NCI-H226 (cell line): ENCODE data around the gene SSNA1.
A peak's percentile ranks its signal among the peaks of the same experiment; 100 is the strongest.

Source experiments
- DNase-seq: peaks from one replicate; pipeline ENCODE4 v3.0.0-alpha.2; 2015

Gene SSNA1

DNA sequence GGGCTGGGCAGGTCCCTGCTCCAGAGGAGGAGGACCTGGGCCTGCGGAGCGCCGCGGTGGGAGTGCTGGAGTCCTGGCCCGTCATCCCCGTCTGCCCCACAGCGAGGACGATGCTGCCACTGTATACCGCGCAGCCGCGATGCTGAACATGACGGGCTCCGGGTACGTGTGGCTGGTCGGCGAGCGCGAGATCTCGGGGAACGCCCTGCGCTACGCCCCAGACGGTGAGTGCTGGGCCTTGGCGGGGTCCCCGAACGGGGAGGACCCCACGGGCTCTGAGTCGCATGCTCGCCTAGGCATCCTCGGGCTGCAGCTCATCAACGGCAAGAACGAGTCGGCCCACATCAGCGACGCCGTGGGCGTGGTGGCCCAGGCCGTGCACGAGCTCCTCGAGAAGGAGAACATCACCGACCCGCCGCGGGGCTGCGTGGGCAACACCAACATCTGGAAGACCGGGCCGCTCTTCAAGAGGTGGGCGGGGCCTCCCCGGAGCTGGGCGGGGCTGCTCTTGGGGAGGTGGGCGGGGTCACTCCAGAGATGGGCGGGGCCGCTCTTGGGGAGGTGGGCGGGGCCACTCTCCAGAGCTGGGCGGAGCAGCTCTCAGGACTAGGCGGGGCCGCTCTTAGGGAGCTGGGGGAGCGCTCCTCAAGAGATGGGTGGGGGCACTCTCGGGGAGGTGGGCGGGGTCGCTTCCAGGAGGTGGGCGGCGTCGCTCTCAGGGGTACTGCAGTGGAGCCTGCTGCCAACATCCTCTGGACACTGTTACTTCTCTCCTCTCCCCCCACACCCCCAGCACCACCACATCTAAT, 31.7 kb upstream of the SSNA1 start:
- no peak for DNase-seq

DNA sequence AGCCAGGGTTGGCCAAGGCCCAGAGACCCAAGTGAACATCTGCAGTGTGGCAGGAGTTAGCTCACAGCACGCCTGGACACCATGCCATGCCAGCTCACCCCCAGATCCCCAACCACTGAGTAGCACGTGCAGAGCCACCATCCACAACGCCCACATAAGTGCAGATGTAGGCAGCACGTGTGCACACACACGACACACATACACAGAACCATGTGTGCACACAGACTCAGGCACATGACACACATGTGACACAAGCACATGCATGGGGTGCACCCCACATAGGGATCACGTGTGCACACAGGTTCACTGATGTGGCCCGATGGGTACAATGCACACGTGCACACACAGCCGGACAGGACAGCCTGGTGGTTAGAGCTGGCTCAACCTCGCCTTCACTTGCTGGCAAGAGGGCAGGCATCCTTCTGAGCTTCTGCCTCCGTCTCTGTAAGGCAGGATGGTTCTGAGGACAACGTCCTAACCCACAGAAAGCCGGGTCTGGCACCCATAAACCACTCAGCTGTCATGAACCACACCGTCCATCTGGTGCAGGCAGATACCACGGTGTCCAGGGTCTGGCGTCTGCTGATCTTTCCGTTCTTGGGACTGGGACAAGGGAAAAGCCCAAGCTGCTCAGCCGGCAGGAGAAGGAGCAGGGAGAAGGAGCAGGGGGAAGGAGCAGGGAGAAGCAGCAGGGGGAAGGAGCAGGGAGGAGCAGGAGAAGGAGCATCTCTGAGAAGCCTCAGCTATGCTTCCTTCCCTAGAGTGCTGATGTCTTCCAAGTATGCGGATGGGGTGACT, 30.7 kb upstream of the SSNA1 start:
- no peak for DNase-seq

DNA sequence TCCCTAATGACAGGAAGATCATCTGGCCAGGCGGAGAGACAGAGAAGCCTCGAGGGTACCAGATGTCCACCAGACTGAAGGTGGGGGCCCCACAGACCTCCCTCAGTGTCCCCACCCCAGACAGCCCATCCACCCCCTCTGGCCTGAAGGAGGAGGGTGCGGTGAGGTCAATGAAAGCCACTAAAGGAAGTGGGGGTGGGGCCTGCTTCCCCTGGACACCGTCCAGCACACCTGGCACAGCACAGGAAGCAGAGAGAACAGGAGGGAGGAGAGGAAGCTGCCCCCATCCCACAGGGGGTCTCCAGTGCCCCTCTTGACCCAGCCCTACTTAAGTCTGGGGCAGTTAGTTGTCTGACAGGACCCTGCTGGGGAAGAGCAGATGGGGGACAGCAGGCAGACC, 29.9 kb upstream of the SSNA1 start:
- no peak for DNase-seq

DNA sequence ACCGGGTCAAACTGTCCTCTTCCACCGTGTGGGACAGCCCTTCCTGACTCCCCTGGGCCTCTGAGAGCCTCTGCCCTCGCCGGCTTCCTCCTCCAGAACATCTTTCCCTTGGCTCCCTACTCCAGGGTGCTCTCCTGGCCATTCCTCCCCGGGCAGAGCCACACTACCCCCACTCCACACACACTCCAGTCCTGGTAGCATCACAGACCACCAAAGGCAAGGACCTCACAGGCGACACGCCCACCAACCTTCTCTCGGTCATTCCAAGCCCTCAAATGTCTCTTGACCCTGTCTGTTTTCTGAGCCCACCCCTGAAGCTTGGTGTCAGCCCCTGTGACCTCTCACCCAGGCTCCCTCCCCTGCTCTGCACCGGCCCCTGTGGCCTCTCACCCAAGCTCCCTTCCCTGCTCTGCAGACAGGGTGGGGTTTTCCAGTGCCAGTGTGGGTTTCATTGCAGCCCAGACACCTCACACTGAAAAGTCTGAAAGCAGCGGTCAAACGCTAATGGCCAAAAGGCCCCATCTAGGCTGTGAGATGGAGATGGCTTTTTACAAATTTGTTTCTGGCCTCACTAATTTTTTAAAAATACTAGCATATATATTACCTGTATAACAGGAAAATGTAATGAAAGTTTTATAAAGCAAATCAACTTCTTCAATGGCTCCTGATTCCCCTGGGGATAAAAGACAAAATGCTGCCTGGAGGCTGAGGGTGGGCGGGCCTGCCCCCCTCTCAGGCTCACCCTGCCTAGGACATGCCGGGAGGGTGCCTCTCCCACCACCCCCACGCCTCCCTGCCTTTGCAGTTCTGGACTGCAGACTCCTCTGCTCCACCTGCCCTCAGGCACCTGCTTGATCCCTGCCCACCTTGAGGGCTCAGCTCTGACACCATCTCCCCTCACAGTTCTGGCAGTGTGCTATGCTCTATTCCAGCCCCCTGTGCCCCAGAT, 29.1 kb upstream of the SSNA1 start:
- no peak for DNase-seq

GRCh38 chr9:137160054-137160425, 28.4 kb upstream of the SSNA1 start:
- DNase-seq, result no peak

DNA sequence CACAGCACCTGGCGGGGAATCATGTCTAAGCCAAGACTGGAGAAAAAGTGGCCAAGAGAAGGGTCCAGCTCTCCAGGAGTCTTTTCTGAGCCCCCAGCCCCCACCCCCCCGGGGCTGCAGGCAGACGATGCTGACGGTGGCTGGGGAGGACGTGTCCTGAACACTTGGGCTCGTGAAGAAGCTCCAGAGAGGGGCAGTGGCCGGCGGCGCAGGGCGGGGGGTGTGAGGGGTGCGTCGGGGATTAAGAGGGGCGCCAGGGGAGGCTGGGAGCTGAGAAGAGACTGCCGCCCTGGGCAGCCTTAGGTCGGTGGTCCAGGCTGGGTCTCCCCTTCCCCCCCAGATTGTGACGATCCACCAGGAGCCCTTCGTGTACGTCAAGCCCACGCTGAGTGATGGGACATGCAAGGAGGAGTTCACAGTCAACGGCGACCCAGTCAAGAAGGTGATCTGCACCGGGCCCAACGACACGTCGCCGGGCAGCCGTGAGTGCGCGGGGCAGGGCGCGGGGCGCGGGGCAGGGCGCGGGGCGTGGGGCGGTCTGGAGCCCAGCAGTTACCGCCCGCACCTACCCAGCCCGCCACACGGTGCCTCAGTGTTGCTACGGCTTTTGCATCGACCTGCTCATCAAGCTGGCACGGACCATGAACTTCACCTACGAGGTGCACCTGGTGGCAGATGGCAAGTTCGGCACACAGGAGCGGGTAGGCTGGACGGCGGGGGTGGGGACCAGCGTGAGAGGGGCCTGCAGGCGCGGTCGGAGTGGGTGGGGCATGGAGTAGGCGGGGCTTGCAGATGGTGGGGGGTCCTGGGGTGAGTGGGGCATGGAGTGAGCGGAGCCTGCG, 27.5 kb upstream of the SSNA1 start:
- DNase-seq, result no peak

DNA sequence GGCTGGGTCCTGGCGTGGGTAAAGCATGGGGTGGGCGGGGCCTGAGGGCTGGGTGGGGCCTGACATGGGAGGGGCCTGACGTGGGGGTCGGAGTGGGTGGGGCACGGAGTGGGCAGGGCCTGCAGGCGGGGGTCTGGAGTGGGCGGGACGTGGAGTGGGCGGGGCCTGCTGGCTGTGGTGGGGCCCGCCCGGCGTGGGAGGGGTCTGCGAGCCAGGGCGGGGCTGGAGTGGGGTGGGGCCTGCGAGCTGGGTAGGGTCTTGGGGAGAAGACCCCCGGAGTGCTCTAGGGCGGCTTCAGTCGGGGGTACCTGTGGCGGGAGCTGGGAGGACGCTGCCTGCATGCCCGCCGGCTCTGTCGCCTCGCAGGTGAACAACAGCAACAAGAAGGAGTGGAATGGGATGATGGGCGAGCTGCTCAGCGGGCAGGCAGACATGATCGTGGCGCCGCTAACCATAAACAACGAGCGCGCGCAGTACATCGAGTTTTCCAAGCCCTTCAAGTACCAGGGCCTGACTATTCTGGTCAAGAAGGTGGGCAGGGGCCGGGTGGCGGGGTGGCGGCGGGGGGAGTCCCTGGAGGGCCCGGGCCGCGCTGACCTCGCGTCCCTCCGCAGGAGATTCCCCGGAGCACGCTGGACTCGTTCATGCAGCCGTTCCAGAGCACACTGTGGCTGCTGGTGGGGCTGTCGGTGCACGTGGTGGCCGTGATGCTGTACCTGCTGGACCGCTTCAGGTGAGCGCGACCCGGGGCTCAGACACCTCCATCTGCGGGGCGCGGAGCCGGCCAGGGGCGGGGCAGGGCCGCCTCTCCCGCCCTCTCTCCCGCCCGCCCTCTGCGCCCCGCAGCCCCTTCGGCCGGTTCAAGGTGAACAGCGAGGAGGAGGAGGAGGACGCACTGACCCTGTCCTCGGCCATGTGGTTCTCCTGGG, 26.7 kb upstream of the SSNA1 start:
- no peak for DNase-seq

DNA sequence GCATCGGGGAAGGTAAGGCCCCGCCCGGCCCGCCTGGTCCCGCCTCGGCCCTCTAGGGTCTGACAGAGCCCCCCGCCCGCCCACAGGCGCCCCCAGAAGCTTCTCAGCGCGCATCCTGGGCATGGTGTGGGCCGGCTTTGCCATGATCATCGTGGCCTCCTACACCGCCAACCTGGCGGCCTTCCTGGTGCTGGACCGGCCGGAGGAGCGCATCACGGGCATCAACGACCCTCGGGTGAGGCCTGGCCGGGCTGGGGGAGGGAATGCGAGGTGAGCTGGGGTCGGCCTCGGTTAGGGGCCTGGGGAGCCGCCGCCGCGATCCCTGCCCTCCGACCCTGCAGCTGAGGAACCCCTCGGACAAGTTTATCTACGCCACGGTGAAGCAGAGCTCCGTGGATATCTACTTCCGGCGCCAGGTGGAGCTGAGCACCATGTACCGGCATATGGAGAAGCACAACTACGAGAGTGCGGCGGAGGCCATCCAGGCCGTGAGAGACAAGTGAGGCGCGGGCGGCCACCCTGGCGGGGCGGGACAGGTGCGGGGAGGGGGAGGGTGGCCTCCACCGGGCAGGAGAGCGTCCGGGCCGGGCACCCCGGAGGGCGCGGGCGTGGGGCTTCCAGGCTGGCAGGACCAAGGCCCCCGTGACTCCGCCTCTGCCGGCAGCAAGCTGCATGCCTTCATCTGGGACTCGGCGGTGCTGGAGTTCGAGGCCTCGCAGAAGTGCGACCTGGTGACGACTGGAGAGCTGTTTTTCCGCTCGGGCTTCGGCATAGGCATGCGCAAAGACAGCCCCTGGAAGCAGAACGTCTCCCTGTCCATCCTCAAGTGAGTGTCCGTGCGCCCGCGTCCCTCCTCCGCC, 25.7 kb upstream of the SSNA1 start:
- DNase-seq, result no peak

DNA sequence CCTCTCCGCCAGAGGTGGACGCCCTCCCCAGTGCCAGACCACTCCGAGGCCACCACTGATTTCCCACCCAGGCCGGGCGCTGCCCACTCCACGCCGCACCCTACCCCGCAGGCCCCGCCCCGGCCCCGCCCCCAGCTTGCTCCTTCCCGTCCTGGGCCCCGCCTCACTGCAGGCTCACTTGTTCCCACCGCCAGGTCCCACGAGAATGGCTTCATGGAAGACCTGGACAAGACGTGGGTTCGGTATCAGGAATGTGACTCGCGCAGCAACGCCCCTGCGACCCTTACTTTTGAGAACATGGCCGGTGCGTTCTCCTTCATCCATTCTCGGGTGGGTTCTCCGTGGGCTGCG, 25.1 kb upstream of the SSNA1 start:
- DNase-seq, result peak; percentile 9

GRCh38 chr9:137163805-137164204, 24.7 kb upstream of the SSNA1 start:
- DNase-seq, result no peak

DNA sequence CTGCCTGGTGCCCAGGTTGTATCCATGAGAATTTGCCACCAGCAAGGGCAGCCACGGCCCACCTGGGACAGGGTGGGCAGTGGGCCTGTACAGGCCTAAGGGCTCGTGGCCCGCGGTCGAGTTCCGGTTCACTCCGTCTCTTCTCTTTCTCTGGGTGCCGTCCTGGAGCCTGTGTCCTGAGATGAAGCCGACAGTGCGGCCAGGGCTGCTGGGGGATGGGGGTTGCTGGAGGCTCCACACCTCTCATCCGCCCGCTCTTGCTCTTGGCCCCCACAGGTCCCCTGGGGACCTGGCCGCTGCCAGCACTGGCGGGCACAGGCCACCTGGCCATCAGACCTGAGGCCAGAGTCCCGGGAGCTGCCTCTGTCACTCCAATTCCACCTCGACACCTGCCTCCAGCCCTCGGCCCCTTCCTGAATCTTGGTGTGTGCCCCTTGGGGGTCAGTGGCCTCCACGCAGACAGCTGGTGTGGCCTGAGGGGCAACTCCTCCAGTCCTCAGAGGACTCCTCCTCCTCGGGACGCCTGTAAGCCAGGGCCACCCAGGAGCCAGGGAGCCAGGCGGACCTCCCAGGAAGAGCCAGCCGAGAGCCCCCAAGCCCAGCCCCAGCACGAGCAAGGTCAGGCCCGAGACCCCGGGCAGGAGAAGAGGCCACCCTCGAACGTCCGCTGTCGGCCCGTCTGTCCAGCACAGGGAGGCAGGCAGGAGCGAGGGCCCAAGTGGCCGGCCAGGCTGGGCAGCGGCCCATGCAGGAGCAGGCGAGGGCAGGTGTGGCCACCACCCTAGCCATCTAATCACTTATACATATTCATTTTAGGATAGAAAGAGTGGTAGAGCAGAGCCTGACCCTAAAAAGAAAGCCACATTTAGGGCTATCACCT, 23.9 kb upstream of the SSNA1 start:
- DNase-seq, result no peak

GRCh38 chr9:137165250-137165836, 23.1 kb upstream of the SSNA1 start:
- no peak for DNase-seq

- DNase-seq, result no peak
Observed at GRCh38 chr9:137166380-137167229, 21.9 kb upstream of the SSNA1 start.

DNA sequence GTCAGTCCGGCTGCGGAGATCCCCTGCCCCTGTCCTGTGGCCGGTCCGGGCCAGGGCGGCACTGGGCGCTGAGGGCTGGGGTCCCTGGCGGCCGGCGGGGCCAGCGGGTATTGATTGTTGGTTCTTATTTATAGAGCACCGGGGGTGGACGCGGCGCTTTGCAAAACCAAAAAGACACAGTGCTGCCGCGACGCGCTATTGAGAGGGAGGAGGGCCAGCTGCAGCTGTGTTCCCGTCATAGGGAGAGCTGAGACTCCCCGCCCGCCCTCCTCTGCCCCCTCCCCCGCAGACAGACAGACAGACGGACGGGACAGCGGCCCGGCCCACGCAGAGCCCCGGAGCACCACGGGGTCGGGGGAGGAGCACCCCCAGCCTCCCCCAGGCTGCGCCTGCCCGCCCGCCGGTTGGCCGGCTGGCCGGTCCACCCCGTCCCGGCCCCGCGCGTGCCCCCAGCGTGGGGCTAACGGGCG, 21.2 kb upstream of the SSNA1 start:
- no peak for DNase-seq

DNA sequence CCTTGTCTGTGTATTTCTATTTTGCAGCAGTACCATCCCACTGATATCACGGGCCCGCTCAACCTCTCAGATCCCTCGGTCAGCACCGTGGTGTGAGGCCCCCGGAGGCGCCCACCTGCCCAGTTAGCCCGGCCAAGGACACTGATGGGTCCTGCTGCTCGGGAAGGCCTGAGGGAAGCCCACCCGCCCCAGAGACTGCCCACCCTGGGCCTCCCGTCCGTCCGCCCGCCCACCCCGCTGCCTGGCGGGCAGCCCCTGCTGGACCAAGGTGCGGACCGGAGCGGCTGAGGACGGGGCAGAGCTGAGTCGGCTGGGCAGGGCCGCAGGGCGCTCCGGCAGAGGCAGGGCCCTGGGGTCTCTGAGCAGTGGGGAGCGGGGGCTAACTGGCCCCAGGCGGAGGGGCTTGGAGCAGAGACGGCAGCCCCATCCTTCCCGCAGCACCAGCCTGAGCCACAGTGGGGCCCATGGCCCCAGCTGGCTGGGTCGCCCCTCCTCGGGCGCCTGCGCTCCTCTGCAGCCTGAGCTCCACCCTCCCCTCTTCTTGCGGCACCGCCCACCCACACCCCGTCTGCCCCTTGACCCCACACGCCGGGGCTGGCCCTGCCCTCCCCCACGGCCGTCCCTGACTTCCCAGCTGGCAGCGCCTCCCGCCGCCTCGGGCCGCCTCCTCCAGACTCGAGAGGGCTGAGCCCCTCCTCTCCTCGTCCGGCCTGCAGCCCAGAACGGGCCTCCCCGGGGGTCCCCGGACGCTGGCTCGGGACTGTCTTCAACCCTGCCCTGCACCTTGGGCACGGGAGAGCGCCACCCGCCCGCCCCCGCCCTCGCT, 20.5 kb upstream of the SSNA1 start:
- DNase-seq, result peak; percentile 56

DNA sequence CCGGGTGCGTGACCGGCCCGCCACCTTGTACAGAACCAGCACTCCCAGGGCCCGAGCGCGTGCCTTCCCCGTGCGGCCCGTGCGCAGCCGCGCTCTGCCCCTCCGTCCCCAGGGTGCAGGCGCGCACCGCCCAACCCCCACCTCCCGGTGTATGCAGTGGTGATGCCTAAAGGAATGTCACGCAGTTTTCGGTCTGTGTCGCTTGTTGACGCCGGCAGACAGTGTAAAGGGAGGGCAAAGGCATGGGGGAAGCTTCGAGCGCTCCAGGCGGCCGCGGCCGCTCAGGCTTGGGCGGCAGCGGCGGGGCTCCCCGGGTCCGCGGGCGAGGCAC, 19.9 kb upstream of the SSNA1 start:
- no peak for DNase-seq
